ENCODE results near the gene LRRC27.

DNA sequence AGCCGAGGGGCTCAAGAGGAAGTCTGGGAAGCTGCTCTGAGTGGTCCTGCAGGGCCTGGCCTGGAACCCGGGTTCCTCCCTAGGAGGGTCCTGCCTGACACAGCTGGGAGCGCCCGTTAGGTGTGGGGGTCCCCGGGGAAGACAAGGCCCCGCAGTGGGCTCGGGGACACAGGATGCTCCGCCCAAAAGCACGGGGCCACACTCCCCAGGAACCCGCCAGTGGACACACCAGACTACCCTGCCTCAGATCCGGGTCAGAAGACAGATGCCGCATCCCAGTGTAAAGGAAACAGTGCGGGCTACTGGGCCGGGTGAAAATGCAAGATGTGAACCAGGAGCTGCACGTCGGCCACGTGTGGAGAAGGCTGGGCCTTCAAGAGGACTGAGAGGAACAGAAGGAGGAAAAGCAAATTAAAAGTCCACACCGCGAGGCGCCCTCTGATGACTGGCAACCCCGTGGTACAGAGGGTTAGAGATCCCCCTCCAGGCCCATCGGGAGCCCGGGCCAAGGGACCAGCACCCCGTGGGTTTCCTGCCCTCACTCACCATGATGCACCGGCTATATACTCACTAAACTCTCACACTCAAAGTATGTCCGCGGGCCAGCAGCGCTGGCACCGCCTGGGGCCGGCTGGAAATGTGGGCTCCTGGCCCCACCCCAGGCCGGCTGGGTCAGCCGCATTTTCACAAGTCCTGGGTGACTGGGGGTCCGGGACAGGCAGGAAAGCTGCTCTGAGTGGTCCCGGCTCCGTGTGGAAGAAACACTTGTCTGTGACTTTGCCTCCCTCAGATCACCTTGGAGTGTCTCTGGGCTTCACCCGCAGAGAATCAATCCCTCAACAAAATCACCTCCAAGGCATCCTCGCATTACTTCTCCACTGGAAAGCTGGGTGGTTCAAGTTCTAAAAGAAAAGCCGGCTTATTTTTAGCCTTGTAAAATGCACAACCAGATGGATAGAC, 30.3 kb upstream of the LRRC27 start:
- TF ChIP-seq, protein P1, sequence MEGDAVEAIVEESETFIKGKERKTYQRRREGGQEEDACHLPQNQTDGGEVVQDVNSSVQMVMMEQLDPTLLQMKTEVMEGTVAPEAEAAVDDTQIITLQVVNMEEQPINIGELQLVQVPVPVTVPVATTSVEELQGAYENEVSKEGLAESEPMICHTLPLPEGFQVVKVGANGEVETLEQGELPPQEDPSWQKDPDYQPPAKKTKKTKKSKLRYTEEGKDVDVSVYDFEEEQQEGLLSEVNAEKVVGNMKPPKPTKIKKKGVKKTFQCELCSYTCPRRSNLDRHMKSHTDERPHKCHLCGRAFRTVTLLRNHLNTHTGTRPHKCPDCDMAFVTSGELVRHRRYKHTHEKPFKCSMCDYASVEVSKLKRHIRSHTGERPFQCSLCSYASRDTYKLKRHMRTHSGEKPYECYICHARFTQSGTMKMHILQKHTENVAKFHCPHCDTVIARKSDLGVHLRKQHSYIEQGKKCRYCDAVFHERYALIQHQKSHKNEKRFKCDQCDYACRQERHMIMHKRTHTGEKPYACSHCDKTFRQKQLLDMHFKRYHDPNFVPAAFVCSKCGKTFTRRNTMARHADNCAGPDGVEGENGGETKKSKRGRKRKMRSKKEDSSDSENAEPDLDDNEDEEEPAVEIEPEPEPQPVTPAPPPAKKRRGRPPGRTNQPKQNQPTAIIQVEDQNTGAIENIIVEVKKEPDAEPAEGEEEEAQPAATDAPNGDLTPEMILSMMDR (IDR thresholded peaks at IDR 0.05) = no peak
- TF ChIP-seq EZH2 (IDR thresholded peaks at IDR 0.05; ENCODE audit: borderline replicate concordance, insufficient read depth, low read depth, low read length, poor library complexity, severe bottlenecking) = no peak
